H1 (cell line): ENCODE results near the gene FBXO38.
"Not testable (repeated sequence)": the region's sequence is repeated elsewhere in the genome, so short reads cannot be mapped to it uniquely, and the experiment has no call there.

Experiments used
- BRCA1 ChIP-seq: IDR thresholded peaks from 2 replicates; pipeline ENCODE4 v1.6.1; 2012; ENCODE audit warnings: low read depth, low read length, improper control_type of control experiment
- CBX5 ChIP-seq: fragments of 300-800, 300-1000 bp; sonication (generic); IDR thresholded peaks from 2 replicates; pipeline ENCODE4 v1.7.1; 2016; ENCODE audit warnings: antibody characterized with exemption, low read length, low read depth
- CTCF ChIP-seq, 3 experiments: IDR thresholded peaks; 1 replicate in 2 of 3; 2 replicates in 1 of 3; pipeline versions ENCODE4 v1.5.1 to v1.6.1; 2011; ENCODE audit warnings: low read length in 3 of 3, mild to moderate bottlenecking in 3 of 3, inconsistent platforms in 2 of 3, low read depth in 1 of 3, moderate library complexity in 1 of 3; ENCODE audit not compliant: insufficient read depth in 1 of 3; ENCODE audit errors: control extremely low read depth in 1 of 3
- EP300 ChIP-seq, 2 experiments: IDR thresholded peaks; 1 replicate in 1 of 2; 2 replicates in 1 of 2; pipeline ENCODE4 v1.6.1; 2011 to 2012; ENCODE audit warnings: low read depth in 2 of 2, low read length in 2 of 2, mild to moderate bottlenecking in 2 of 2, borderline replicate concordance in 1 of 2, inconsistent platforms in 1 of 2, moderate library complexity in 1 of 2
- EZH2 ChIP-seq: fragments of 200-600 bp; sonication (generic); IDR thresholded peaks from 2 replicates; pipeline ENCODE4 v1.7.1; 2012; ENCODE audit warnings: low read depth, mild to moderate bottlenecking, moderate library complexity, low read length, inconsistent platforms; ENCODE audit not compliant: severe bottlenecking
- MAFK ChIP-seq: IDR thresholded peaks from 2 replicates; pipeline ENCODE4 v1.6.1; 2012; ENCODE audit warnings: low read depth, mild to moderate bottlenecking, improper control_type of control experiment, low read length
- POLR2AphosphoS5 ChIP-seq: IDR thresholded peaks from 2 replicates; pipeline ENCODE4 v1.6.1; 2011; ENCODE audit warnings: low read depth, low read length
- SP1 ChIP-seq: IDR thresholded peaks from 2 replicates; pipeline ENCODE4 v1.6.1; 2011; ENCODE audit warnings: low read depth, low read length
- USF2 ChIP-seq: IDR thresholded peaks from 2 replicates; pipeline ENCODE4 v1.6.1; 2011; ENCODE audit warnings: low read length, improper control_type of control experiment
- ZNF274 ChIP-seq: IDR thresholded peaks from 2 replicates; pipeline ENCODE4 v1.7.0; 2012; ENCODE audit warnings: low read length, borderline replicate concordance; ENCODE audit errors: extremely low read depth

- not testable (repeated sequence) for TF ChIP-seq EP300 (IDR thresholded peaks at IDR 0.05; ENCODE audit: borderline replicate concordance in 1 of 2, low read depth in 2 of 2, low read length in 2 of 2); CTCF (IDR thresholded peaks at IDR 0.05; ENCODE audit: control extremely low read depth in 1 of 3, insufficient read depth in 1 of 3, low read depth in 1 of 3, low read length in 3 of 3); USF2; ZNF274; BRCA1; MAFK; CBX5; SP1; POLR2AphosphoS5; EZH2
Measured at GRCh38 chr5:148468746-148469145, 85.0 kb downstream of the FBXO38 start.
